GM19438 (cell line): ENCODE results near the gene COL27A1.
"Not testable (repeated sequence)": the region's sequence is repeated elsewhere in the genome, so short reads cannot be mapped to it uniquely, and the experiment has no call there.

Experiments used
- ATAC-seq: cut with Tn5 transposase; IDR thresholded peaks from one replicate; pipeline ENCODE4 v1.9.1; 2021; ENCODE audit warnings: low read depth; ENCODE audit not compliant: unreplicated experiment

COL27A1 gene

DNA sequence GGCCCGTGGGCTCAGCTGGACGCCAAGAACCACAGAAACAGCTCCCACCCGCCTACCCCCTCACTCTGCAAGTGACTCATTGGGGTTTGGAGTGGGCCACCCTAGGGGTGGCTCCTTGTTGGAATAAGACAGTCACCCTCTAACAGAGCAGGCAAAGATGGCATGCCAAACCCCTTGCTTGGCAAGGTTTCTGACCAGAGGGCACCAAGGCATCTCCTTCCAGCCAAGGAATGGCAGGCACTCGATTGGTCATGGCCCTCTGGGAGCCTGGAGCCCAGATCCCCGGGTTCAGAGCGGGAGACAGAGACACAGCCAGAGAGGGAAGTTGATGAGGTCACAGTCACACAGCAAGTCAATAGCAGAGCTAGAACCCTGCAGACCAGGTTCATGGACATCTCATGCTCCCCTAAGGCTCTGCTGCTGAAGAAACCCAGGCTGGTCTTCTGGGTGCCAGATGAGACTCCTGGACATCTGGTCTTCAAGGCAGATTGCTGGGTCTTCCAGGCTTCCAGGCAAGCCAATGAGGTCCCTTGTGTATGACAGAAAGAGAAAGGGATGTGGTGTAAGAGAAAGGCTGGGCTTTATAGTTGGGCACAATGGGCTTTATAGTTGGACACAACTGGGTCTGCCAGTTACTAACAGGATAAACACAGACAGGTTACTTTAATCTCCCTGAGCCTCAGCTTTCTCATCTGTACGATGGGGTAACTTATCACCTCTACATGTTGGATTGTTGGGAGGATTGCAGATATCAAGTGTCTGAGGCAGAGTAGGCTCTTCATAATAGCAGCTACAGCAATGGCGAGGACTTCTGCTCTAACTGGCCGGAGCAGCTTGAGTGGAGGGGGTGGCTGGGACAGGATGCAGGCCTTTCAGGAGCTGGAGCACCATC is 33.0 kb upstream of the COL27A1 start:
- no peak for ATAC-seq

DNA sequence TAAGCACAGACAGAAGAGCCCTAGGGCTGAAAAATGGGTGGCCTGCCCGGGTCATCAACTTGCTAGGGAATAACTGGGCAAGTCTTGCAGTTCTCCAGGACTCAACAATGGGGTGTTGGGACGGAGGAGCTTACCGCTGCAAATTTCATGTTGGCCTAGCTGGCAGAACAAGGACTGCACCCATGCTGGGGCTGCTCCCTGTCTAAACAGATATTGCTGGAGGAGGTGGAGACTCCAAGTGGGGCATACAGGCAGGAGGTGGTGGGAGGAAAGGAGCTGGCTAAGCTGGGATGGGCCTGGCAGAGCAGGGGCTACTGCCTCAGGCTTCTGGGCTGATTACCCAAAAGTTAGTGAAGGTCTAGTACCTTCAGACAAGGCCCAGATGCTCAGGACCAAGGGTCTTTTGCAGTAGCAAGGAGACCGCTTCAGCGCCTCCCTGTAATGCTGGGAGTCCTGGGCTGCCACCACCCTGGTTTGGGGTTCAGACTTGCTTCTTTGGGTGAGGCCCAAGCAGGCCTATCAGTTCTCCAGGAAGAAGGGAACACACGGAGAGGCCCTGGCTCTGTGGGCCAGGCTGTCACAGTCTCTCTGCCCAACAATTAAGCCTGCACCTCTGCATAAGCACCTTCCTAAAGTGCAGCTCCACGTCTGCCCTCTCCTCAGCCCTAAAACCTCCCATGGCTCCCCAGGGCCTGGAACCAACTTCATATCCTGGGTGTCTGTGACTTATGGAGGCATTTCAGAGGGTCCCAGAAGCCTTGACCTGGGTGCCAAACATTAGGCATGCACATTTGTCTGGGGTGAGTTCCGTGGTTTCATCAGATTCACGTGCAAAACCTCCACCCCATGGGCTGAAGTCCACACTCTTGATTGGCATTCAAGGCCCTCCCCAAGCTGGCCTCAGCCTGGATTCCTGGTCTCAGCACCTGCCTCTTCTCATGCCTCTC is 32.0 kb upstream of the COL27A1 start:
- ATAC-seq: no peak

DNA sequence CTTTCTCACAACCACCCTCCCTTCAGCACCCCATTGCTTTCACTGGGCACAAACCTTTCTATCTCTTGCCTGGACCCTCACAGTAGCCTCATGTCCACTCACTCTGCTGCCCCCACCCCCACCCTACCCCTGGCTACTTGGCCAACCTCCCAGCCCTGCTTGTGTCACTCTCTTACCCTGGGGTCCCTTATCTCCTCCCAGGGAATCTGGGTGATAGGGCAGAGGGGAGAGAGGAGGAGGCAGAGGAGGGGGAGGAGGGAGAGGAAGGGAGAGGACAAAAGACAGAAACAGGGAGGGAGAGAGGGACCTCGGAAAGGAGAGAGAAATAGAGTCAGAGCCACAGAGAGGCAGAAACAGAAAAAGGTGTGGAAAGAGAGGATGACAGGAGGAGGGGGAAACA is 31.2 kb upstream of the COL27A1 start:
- ATAC-seq: no peak

DNA sequence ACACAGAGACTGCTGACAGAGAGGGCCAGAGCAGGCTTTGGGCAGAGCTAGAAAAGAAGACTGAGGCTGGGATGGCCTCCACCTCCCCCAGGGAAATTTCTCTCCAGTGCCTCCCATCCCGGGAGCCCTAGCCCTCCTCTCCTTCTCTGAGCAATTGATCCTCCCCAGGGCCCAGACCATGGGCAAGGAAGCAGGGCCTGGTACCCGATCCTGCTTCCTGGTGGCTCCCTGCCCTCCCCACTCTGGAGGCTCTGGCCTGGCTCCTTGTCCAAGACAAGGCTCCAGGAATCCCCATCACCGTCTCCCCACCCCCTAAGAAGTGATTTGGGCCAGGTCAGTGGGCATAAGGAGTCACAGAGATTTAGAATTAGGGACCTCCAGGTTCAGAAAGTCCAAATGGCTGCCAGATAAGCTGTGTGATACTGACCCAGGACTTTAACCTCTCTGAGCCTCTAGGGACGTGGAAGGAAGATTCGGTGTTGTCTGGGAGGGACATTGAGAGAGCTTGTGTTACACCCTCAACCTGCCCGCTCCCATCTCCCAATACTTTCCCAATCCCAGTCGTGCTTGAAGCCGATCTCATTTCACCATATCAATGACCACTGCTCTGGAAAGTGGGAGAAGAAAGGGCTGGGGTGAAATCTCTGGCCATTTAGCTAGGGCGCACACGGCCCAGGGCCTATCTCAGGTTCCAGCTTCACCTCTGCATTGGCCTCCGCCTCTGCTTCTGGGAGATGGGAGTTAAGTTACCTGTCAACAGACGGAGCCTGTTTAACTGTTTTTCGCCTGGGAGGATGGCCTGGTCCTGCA is 30.5 kb upstream of the COL27A1 start:
- no peak for ATAC-seq

DNA sequence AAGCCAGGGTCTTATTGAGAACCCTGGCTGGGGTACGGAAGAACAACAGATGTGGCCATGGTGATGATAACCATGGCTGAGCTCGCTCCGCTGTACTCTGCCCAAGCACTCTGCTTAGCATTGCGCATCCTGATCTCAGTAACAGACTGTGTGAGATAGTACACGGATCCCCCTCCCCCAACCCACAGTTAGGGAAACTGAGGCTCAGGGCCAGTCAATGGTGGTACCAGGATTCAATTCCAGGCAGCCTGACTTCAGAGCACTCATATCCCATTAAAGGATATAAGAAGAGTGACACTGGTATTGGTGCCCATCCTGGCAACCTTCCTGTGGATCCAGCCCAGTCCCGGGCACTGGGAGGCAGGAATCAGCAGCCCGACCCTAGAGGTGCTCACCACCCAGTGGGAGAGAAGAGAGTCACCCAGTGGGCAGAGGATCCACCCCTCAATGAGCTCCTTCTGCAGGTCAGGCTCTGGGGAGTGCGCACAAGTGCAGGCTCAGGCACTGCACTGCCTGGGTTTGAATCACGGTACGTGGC is 29.8 kb upstream of the COL27A1 start:
- ATAC-seq: no peak

DNA sequence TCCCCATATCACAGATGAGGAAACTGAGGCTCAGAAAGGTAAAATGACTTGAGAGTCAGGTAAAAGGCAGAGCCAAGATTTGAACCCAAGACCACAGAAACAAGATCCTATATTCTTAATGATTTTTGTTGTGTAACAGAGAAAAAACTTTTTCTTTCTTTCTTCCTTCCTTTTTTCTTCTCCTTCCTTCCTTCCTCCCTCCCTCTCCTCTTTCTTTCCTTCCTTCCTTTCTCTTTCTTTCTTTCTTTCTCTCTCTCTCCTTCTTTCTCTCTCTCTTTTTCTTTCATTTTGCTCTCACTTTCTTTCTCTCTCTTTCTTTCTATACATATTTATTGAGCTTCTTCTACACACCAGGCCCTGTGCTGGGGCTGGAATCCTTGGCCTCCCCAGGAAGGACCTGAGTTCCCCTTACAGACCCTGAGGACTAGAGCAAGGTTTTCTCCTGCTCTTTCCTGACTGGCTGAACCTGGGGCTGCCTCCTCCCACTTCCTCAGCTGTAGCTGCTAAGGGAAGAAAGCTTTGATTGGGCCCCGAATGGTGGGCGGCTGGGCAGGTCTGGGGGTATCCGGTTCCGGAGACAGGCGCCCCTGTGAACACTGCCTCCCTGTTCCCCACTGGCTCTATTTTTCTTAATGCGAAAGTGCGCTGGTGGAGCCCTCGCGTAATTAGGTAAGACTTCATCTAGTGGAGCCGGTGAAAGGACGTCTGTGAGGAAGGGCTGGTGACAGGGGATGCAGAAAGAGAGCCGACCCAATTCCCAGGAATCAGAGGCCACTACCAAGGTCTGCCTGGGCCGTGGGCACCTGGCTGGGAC is 28.9 kb upstream of the COL27A1 start:
- ATAC-seq: no peak

DNA sequence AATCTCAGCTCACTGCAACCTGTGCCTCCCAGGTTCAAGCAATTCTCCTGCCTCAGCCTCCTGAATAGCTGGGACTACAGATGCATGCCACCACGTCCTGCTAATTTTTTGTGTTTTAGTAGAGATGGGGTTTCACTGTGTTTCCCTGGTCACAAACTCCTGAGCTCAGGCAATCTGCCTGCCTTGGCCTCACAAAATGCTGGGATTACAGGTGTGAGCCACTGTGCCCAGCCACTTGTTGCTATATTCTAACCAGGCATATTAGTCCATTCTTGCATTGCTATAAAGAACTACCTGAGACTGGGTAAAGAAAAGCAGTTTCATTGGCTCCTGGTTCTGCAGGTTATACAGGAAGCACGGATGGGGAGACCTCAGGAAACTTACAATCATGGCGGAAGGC is 26.6 kb upstream of the COL27A1 start:
- not testable (repeated sequence) for ATAC-seq

DNA sequence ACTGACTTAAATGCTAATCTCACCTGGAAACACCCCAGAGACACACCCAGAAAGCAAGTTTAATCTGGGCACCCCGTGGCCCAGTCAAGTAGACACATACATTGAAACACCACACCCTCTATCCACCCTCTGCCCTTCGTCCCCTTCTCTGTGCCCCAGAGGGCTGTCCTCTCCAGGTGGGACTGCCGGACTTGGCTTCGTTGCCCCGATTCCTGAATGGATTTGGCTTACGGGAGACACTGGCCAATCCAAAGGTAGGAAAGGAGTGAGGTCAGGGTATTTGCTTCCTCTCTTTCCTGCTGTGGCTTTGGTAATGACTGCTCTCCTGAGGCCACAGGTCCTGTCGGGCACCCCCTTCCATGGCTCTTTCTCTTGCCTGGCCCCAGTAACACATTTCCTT is 25.2 kb upstream of the COL27A1 start:
- no peak for ATAC-seq

DNA sequence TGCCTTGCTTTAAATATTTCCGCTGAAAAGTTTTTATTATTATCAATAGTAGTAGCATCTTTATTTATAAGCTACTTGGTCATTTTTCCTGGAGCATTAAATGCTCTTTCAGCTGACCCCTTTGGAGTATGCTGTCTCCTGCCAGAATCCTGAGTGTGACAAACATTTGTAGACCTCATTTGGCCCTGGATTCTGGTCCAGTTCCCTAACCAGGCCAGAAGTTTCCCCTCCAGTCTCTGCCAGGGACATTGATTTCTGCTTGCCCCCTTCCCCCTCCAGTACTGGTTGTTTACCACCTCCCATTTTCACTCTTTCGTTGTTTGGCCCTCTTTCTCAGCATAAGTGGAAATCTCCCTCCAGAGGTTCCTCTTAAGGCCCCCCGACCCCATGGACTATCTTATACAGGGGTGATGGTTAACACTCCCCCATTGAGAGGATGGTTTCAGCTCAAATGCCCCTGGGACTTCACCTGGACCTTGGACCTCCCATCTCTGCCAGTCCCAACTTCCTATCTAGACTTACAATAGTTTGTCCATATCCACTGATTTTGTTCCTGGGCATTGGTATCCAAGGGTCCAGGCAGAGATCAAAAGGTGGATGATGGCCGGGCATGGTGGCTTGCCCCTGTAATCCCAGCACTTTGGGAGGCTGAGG is 24.6 kb upstream of the COL27A1 start:
- ATAC-seq: no peak

DNA sequence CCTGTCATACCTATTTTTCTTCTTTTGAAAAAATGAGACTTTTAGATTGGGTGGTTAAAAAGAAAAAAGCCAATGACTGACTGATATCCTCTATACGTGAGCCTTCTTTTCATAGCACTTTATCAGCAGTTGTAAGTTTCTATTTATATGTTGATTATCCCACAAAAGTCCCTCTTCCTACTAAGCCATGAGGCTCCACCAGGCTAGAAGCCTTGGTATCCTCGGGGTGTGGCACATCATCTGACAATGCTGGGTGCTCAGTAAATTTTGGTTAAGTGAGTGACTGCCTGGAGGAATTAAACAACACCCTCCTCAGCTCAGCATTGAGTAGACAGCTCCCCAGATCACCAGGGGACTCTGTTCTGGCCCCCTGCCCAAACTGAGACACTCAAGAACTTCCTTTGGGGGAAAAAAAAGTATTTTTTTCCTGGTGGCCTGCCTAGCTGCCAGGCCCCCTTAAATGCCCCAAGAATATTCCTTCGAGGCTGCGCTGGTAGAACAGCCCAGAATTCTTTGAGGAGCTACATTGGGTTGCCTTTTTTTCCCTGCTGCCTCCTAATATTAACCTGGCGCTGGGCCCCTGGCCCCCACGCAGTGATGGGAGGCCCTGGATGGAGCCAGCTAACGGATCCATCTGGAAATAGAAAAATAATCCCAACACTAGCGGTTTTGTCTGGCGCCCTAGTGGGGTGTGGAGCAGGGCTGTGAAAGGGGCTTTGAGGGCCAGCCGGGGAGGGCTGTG is 23.4 kb upstream of the COL27A1 start:
- no peak for ATAC-seq

DNA sequence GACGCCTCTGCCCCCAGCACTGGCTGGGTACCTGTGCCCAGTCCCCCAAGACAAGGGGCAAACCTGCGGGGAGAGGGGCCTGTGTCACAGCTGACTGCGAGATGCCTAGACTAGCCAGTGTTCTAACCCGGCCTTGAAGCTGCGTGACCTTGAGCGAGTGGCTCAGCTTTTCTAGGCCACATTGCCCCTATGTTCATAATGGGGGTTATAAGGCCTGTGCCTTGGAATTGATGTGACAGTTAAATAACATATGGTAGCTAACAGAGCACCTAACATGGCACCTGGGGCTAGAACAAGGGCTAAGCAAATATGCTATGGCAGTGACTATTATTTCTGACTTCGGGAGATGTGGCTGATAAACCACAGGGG is 22.8 kb upstream of the COL27A1 start:
- no peak for ATAC-seq

DNA sequence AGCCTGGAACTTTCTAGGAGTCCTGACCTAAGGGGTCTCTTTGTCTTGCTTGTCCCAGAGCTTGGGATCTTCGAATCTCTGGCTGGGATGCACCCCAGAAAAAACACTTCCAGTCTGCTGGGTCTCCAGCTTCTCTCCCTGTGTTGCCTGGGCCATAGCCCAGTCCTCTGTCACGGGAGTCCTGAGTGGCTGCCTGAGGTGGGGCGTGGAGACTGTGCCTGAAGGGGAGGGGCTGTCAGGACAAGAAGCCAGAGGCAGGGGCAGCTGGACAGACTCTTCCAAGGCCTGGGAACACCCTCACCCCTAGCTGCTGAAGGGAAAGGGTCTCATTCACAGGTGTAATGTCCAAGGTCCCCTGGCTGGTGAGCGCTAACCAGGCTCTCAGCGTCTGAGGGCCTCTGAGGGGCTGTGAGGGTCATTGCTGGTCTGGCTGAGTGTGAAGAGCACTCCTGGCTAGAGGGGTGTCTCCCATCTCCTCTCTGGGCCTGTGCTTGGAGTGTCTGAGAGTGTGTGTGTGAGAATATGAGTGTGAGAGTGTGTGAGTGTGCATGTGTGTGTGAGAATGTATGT is 20.4 kb upstream of the COL27A1 start:
- ATAC-seq: no peak

DNA sequence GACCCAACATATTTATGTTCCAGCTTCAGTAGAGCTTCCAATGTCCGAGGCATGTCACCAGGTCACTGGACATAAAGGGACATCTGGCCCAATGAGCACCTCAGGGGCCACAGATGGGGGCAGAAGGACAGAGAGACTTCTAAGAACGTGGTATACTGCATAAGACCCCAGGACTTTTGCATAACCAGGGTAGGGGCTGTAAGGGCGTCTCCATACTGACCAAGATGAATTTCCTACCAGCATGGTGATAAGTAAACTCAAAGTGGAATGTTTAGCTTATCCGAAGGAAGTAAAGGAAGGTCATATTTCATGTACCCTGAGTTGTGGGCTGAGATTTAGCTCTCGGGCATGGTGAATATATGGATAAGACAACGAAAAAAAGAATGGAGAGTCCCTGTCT is 17.5 kb upstream of the COL27A1 start:
- ATAC-seq: no peak

DNA sequence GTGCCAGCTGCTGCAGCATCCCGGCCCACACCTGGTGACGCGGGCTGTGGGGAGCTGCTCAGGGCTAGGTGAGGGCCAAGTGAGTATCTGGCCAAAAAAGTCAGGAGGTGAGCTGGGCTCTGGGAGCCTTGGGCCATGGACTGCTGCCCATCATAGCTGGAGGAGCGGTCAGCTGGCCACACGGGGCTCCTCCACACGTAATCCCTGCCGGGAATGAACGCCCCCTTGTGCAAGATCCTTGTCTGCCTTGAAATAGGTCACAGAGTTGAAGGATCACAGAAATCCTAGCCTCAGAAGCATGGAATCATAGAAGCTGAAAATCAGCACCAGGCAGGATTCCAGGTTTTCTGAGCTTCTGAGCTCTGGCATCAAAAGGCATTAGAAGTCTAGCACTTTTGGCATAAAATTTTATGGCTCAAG is 16.8 kb upstream of the COL27A1 start:
- no peak for ATAC-seq

DNA sequence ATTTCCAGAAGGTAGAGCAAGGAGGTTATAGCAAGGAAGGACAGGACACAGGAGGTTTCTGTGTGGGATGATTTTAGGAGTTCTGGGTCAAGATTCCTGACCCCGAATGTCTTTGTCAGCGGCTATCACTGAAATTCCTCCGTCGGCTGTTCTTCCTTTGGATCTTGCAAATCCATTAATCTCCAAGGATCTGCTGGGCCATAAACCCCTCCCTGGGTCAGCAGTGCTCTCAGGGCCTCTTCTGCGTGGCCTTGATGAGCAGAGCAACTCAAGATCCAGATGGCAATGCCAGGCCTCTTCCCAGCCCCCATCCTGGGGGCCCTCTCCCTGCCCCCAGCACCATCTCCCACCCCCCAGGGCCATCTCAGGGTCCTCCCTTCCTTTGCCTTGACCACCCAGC is 16.3 kb upstream of the COL27A1 start:
- ATAC-seq: no peak

DNA sequence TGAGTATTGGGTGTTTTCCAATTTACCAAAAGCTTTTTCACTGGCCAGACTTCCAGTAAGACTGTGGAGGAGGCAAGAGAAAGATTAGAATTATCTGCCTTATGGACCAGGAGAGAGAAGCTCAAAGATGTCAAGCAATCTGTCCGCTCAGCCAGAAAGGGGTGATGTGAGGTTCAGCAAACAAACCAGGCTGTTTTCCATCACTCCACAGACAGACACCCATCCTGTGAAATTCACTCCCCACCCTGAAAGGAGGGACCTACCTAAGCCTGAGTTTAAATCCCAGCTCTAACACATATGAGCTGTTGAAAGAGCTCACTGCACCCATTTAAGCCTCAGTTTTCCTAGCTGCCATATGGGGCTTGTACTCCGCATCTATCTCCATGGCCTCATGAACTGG is 14.9 kb upstream of the COL27A1 start:
- no peak for ATAC-seq

DNA sequence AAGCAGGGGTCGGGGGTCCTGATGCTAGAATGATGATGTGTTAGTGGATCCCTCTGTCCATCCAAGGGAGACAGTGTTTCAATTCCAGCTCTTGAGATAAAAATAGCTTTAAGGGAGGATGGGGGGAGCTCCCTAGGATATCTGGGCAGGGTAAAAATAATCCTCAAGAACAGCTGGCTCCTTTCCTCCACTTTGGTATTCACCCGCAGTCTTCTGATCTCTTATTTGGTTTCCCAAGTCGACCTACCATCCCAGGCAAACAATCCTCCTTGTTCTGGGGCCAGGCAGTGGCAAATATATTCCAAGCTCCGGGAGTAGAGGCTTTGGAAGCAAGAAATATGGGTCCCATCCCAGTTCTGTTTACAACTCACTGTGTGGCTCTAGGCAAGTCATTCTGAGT is 14.5 kb upstream of the COL27A1 start:
- ATAC-seq: no peak
